Measurements from ENCODE around the gene NUMA1.

GRCh38 chr11:71995726-71996291 is 84.5 kb downstream of the NUMA1 start:
- TF ChIP-seq REST (IDR thresholded peaks at IDR 0.05; ENCODE audit: unreplicated experiment) (no peak), CTCF (conservative IDR thresholded peaks at IDR 0.05; ENCODE audit: low read depth in 2 of 2) (no peak), POLR2AphosphoS5 (IDR thresholded peaks at IDR 0.05; ENCODE audit: low read depth) (no peak), EZH2 (IDR thresholded peaks at IDR 0.05; ENCODE audit: low read depth, unreplicated experiment) (no peak), EZH2phosphoT487 (IDR thresholded peaks at IDR 0.05; ENCODE audit: unreplicated experiment) (no peak), NANOG (IDR thresholded peaks at IDR 0.05; ENCODE audit: borderline replicate concordance) (no peak), STAT1 (IDR thresholded peaks at IDR 0.05; ENCODE audit: unreplicated experiment) (no peak), JUNB (IDR thresholded peaks at IDR 0.05; ENCODE audit: unreplicated experiment) (no peak), ZNF114 (CRISPR knock-in tag; IDR thresholded peaks at IDR 0.05) (no peak), ETS1 (IDR thresholded peaks at IDR 0.05) (no peak), CREB1 (CRISPR knock-in tag; IDR thresholded peaks at IDR 0.05; ENCODE audit: low read depth) (no peak)
